Activated T-cell treated with anti-CD3 and anti-CD28 coated beads, Interleukin-2, amount 50 U/mL, for 4 hours (primary cell): ENCODE measurements around the gene TMIGD1. TPM values are rescaled to one million over a fixed set of nuclear protein-coding genes. Genes with fewer than 3 reads are reported as not detected.
A peak's percentile ranks its signal among the peaks of the same experiment; 100 is the strongest.

Experiments used
- ATAC-seq, 2 donors: fragments of 200-7000 bp; cut with Tn5 transposase; one replicate each; pipeline ENCODE4 v1.10.0; 2021
- DNase-seq: peaks from one replicate; pipeline ENCODE4 v3.0.0-alpha.2; 2020
- H3K27me3 Mint-ChIP-seq: one replicate; pipeline ENCODE4 v1.8.0; 2021; ENCODE audit warnings: low read depth, mixed read lengths
- H3K36me3 Mint-ChIP-seq: one replicate; pipeline ENCODE4 v1.8.0; 2022; ENCODE audit warnings: mixed read lengths; ENCODE audit not compliant: insufficient read depth
- H3K4me1 Mint-ChIP-seq: one replicate; pipeline ENCODE4 v1.8.0; 2021; ENCODE audit warnings: low read depth, mixed read lengths
- H3K4me3 Mint-ChIP-seq: one replicate; pipeline ENCODE4 v1.8.0; 2021; ENCODE audit warnings: mild to moderate bottlenecking, moderate library complexity, mixed read lengths
- H3K9me3 Mint-ChIP-seq: one replicate; pipeline ENCODE4 v1.8.0; 2021; ENCODE audit warnings: mixed read lengths
- total RNA-seq, 3 donors: library from RNA; stranded (reverse); gene quantifications; one replicate each; pipeline ENCODE4 v1.2.1, GENCODE V29; 2021

The TMIGD1 gene
- total RNA-seq, 3 donors from 2014 or later, result not detected

- Mint-ChIP-seq H3K4me3 (no peak overlapping the region), H3K36me3 (no peaks in the 10 kb centered on the region), H3K9me3 (no peaks in the 10 kb centered on the region), H3K27me3 (no peaks in the 10 kb centered on the region), H3K4me1 (peaks cover 65% of the 10 kb centered on the region)
- no peak for ATAC-seq
- no peak for DNase-seq
These were observed 7.0 kb downstream of the TMIGD1 start for GRCh38 chr17:30326809-30327208.

- Mint-ChIP-seq H3K9me3 (no peaks in the 10 kb centered on the region), H3K4me1 (peaks cover 53% of the 10 kb centered on the region), H3K4me3 (no peak overlapping the region), H3K36me3 (no peaks in the 10 kb centered on the region), H3K27me3 (no peaks in the 10 kb centered on the region)
- no peak for DNase-seq
- ATAC-seq, result no peak
These were observed 9.1 kb downstream of the TMIGD1 start for GRCh38 chr17:30324723-30325122.

DNA sequence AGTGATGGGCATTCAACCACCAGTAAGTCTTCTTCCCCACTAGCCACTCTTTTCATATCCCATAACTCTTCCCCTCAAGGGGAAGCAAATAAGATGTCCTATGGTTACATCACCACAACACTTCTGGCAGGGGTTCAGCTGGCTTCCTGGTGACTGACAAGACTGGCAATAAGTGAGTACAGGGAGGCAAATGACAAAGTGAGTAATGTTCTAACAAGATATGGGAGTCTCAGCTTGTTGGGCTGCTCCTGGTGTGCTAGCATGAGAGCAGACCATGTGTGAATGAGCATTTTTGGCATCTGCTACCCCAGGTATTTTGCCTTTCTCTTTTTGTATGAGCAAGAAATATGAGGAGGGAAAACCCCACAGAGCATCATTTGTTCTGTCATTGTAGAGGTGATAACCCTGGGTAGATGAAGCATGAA is 9.9 kb downstream of the TMIGD1 start:
- Mint-ChIP-seq H3K4me1 (peaks cover 48% of the 10 kb centered on the region), H3K9me3 (no peaks in the 10 kb centered on the region), H3K4me3 (peak overlapping the region; percentile 8), H3K36me3 (no peaks in the 10 kb centered on the region), H3K27me3 (no peaks in the 10 kb centered on the region)
- ATAC-seq (peak; percentile 99), DNase-seq (peak; percentile 22)

DNA sequence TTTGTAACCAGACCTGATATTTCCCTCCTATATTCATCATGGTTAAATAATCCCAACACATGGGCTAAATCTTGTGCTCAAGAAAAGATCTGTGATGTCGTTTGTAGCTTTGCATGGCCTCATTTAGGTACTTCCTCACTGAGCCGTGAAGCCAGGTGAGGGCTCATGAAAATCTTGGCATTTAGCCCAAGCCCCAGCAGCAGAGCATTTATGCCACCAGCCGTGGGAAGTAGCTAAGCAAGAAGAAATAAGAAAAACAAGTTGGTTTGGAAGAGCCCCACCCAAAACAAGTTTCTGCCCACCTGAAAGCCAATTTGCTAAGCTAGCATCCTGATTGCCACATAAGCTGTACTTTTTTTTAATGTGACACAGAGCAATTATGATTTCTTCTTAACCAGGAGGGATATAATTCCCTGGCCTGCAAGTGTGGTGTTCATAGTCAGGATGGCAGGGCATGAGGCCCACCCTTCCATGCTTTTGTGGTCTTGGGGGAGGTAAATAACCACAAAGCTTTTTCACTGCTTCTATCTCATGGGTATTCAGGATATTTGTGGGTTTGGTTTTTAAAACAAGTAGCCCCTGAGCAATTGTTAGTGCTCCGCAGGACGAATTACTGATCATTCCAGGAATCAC is 10.5 kb downstream of the TMIGD1 start:
- Mint-ChIP-seq H3K4me1 (peaks cover 48% of the 10 kb centered on the region), H3K9me3 (no peaks in the 10 kb centered on the region), H3K36me3 (no peaks in the 10 kb centered on the region), H3K27me3 (no peaks in the 10 kb centered on the region), H3K4me3 (peak overlapping the region; percentile 8)
- ATAC-seq (peak; percentile 5 to 6), DNase-seq (peak; percentile 19)

DNA sequence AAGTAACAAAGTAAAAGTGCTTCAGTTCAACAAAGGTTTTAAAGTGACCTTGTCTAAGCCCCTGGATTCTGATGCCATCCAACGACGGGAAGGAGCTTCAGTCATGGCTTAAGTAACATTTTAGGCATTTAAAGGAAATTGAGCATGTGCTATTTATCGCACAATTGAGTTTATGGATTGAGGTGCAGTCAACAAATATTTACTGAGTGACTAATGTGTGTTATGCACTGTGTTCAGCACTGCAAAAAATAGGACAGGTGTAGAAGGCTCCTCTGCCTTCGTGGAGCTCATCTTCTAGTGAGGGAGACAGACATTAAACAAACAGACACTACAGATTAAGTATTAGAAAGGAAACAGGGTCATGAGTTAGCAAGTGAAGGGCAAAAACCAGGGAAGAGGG is 12.5 kb downstream of the TMIGD1 start:
- Mint-ChIP-seq H3K36me3 (no peaks in the 10 kb centered on the region), H3K4me1 (peaks cover 44% of the 10 kb centered on the region), H3K4me3 (no peak overlapping the region), H3K9me3 (no peaks in the 10 kb centered on the region), H3K27me3 (no peaks in the 10 kb centered on the region)
- ATAC-seq, result no peak
- DNase-seq, result no peak

GRCh38 chr17:30318155-30318554 is 15.7 kb downstream of the TMIGD1 start:
- H3K4me1 Mint-ChIP-seq, result peaks cover 21% of the 10 kb centered on the region
- ATAC-seq (no peak), DNase-seq (no peak)
- H3K4me3 Mint-ChIP-seq, result no peak overlapping the region
- H3K27me3 Mint-ChIP-seq, result no peaks in the 10 kb centered on the region
- H3K36me3 Mint-ChIP-seq, result no peaks in the 10 kb centered on the region
- H3K9me3 Mint-ChIP-seq, result no peaks in the 10 kb centered on the region

DNA sequence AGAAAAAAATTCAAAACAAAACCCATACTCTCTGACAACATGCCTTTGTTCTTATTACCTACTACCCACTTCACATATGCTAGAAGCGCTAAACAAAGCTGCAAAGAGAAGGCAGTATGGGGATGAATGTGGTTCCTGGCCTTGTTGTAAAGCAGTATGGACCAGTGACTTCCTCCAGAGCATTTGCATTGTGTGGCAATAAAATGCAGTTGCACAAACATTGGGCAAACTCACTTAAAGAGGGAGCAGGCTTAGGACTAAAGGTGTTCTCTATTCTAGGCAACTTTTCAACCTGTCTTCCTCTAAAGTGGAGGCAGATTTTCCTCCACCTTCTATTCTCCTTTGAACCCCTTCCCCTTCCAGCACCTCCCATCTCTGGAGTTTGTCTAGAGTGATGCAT is 17.1 kb downstream of the TMIGD1 start:
- Mint-ChIP-seq H3K27me3 (peaks cover 1% of the 10 kb centered on the region), H3K36me3 (no peaks in the 10 kb centered on the region), H3K4me3 (no peak overlapping the region), H3K4me1 (peaks cover 12% of the 10 kb centered on the region), H3K9me3 (no peaks in the 10 kb centered on the region)
- DNase-seq (no peak), ATAC-seq (no peak)

- Mint-ChIP-seq H3K4me3 (no peak overlapping the region), H3K9me3 (no peaks in the 10 kb centered on the region), H3K27me3 (peaks cover 1% of the 10 kb centered on the region), H3K4me1 (peaks cover 6% of the 10 kb centered on the region), H3K36me3 (no peaks in the 10 kb centered on the region)
- DNase-seq (no peak), ATAC-seq (no peak)
These were observed 18.8 kb downstream of the TMIGD1 start for GRCh38 chr17:30315106-30315505.

DNA sequence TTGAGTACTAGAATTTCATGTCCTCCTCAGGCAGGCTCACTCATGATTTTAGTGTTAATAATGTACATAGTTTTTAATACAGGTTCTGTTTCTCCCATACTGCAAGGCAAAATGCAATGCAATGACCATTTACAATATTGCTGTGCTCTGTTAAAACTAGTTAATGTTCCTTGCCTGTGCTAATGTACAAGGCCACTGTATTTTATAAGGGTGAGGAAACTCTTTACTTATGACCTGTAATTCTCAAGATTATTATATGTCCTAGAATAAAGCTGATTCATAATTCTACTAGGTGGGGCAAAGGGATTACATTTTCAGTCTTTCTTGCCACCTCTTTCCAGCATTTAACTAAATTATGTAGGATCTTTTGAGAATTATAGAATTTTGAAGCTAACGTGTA is 19.4 kb downstream of the TMIGD1 start:
- H3K27me3 Mint-ChIP-seq, result peaks cover 1% of the 10 kb centered on the region
- no peaks in the 10 kb centered on the region for H3K9me3 Mint-ChIP-seq
- ATAC-seq (no peak), DNase-seq (no peak)
- peaks cover 6% of the 10 kb centered on the region for H3K4me1 Mint-ChIP-seq
- no peak overlapping the region for H3K4me3 Mint-ChIP-seq
- H3K36me3 Mint-ChIP-seq, result no peaks in the 10 kb centered on the region

- ATAC-seq, result no peak
- Mint-ChIP-seq H3K4me1 (peaks cover 6% of the 10 kb centered on the region), H3K36me3 (no peaks in the 10 kb centered on the region), H3K27me3 (peaks cover 1% of the 10 kb centered on the region), H3K4me3 (no peak overlapping the region), H3K9me3 (no peaks in the 10 kb centered on the region)
- no peak for DNase-seq
These were observed 21.6 kb downstream of the TMIGD1 start for GRCh38 chr17:30312226-30312625.

- peaks cover 1% of the 10 kb centered on the region for H3K27me3 Mint-ChIP-seq
- H3K4me3 Mint-ChIP-seq, result no peak overlapping the region
- no peak for ATAC-seq
- no peaks in the 10 kb centered on the region for H3K9me3 Mint-ChIP-seq
- no peak for DNase-seq
- H3K4me1 Mint-ChIP-seq, result peaks cover 3% of the 10 kb centered on the region
- H3K36me3 Mint-ChIP-seq, result no peaks in the 10 kb centered on the region
These were observed 23.3 kb downstream of the TMIGD1 start for GRCh38 chr17:30310562-30310961.

DNA sequence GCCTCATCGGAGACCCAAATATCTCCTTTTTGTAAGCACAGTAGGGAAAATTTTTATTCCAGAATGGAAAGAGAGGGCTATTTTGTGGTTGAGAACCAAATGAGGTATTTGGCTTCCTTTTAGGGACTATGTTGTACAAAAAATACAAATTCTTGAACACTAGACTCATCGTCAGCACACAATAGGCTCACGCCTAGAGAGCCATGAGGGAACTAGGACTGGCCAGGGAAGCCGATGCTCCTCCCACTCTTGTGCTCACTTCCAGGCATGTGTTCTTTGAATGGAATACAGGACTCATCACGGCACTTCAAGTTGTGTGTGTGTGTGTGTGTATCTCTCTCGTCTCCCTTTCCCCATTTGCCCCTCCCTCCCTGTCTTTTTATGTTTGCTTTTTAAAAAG is 24.3 kb downstream of the TMIGD1 start:
- ATAC-seq (no peak), DNase-seq (no peak)
- Mint-ChIP-seq H3K4me3 (no peak overlapping the region), H3K4me1 (no peaks in the 10 kb centered on the region), H3K27me3 (peaks cover 1% of the 10 kb centered on the region), H3K36me3 (no peaks in the 10 kb centered on the region), H3K9me3 (no peaks in the 10 kb centered on the region)

- no peak overlapping the region for H3K4me3 Mint-ChIP-seq
- H3K4me1 Mint-ChIP-seq, result no peaks in the 10 kb centered on the region
- peaks cover 1% of the 10 kb centered on the region for H3K27me3 Mint-ChIP-seq
- H3K36me3 Mint-ChIP-seq, result no peaks in the 10 kb centered on the region
- ATAC-seq (no peak), DNase-seq (no peak)
- no peaks in the 10 kb centered on the region for H3K9me3 Mint-ChIP-seq
These were observed 25.5 kb downstream of the TMIGD1 start for GRCh38 chr17:30308406-30308805.

- Mint-ChIP-seq H3K4me1 (peaks cover 3% of the 10 kb centered on the region), H3K4me3 (no peak overlapping the region), H3K9me3 (peaks cover 7% of the 10 kb centered on the region), H3K27me3 (no peaks in the 10 kb centered on the region), H3K36me3 (no peaks in the 10 kb centered on the region)
- ATAC-seq (no peak), DNase-seq (no peak)
These were observed 29.1 kb downstream of the TMIGD1 start for GRCh38 chr17:30304778-30305177.

GRCh38 chr17:30302241-30302640 is 31.6 kb downstream of the TMIGD1 start:
- Mint-ChIP-seq H3K27me3 (no peaks in the 10 kb centered on the region), H3K9me3 (peaks cover 8% of the 10 kb centered on the region), H3K4me1 (peaks cover 5% of the 10 kb centered on the region), H3K36me3 (no peaks in the 10 kb centered on the region), H3K4me3 (no peak overlapping the region)
- DNase-seq (no peak), ATAC-seq (no peak)

DNA sequence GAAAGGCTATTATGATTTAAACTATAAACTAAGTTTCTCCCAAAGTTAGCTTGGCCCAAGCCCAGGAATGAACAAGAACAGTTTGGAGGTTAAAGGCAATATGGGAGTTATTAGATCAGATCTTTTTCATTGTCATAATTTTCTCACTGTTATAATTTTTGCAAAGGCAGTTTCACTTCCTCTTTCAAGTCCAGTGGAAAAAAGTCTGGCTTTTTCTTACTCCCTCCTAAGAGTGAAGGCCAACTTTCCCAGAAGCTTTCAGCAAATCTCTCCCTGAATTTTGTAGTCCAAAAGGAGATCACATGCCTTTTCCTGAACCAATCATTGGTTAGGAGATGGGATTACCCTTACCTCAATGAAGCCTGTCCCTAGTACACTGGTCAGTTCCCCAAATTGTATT is 33.0 kb downstream of the TMIGD1 start:
- peaks cover 5% of the 10 kb centered on the region for H3K4me1 Mint-ChIP-seq
- H3K27me3 Mint-ChIP-seq, result no peaks in the 10 kb centered on the region
- DNase-seq, result no peak
- no peak overlapping the region for H3K4me3 Mint-ChIP-seq
- no peak for ATAC-seq
- H3K36me3 Mint-ChIP-seq, result no peaks in the 10 kb centered on the region
- peaks cover 8% of the 10 kb centered on the region for H3K9me3 Mint-ChIP-seq
